Vagina (tissue), 2 donors: ENCODE data around the gene IGSF23.

Source experiments
- POLR2A ChIP-seq, 2 donors: fragments of 450-650 bp; IDR thresholded peaks; one replicate each; pipeline ENCODE4 v1.6.1; 2017; ENCODE audit warnings: antibody characterized with exemption in 2 of 2, mild to moderate bottlenecking in 2 of 2, moderate library complexity in 2 of 2
- POLR2AphosphoS5 ChIP-seq, 2 donors: sonication (generic); formaldehyde crosslinking; IDR thresholded peaks; one replicate each; pipeline ENCODE4 v1.9.0; 2017; ENCODE audit warnings: antibody characterized with exemption in 2 of 2, mild to moderate bottlenecking in 2 of 2, low read depth in 1 of 2; ENCODE audit not compliant: insufficient read depth in 1 of 2
- TF ChIP-seq, protein P1 (sequence below), 3 experiments: fragments of 450-650 bp in 2 of 3; fragments of 200-600 bp in 1 of 3; sonication (generic) in 1 of 3; IDR thresholded peaks; one replicate each; pipeline ENCODE4 v1.5.1; 2017 to 2019; ENCODE audit warnings: antibody characterized with exemption in 3 of 3, mild to moderate bottlenecking in 2 of 3, moderate library complexity in 2 of 3

DNA sequence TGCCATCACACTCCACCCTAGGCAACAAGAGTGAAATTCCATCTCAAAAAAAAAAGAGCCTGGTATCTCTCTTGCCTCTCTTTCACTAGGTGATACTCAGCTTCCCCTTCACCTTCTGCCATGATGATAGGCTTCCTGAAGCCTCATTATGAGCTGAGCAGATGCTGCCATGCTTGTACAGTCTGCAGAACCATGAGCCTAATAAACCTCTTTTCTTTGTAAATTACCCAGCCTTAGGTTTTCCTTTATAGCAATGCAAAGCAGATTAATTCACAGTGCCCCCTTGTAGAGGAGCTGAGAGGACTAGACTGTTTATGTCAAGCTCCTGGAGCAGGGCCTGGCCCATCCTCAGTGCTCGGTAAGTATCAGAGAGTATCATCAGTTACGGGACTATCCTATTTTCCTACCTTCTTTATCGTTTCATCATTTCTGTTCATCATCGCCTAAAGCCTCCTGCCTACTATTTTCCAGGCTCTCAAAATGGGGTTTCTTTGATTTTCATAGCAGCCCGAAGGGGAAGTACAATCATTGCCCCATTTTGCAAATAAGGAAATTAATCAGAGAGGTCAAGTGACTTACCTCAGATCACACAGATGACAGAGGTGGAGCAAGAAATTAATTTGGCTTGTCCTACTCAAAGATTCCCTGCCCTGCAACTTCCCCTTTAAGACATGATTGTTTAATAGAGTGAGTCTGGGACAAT lies 33.5 kb upstream of the IGSF23 start:
- no peak for TF ChIP-seq POLR2AphosphoS5 (IDR thresholded peaks at IDR 0.05; ENCODE audit: insufficient read depth in 1 of 2, low read depth in 1 of 2)
- TF ChIP-seq POLR2A (IDR thresholded peaks at IDR 0.05): no peak
- TF ChIP-seq, protein P1, sequence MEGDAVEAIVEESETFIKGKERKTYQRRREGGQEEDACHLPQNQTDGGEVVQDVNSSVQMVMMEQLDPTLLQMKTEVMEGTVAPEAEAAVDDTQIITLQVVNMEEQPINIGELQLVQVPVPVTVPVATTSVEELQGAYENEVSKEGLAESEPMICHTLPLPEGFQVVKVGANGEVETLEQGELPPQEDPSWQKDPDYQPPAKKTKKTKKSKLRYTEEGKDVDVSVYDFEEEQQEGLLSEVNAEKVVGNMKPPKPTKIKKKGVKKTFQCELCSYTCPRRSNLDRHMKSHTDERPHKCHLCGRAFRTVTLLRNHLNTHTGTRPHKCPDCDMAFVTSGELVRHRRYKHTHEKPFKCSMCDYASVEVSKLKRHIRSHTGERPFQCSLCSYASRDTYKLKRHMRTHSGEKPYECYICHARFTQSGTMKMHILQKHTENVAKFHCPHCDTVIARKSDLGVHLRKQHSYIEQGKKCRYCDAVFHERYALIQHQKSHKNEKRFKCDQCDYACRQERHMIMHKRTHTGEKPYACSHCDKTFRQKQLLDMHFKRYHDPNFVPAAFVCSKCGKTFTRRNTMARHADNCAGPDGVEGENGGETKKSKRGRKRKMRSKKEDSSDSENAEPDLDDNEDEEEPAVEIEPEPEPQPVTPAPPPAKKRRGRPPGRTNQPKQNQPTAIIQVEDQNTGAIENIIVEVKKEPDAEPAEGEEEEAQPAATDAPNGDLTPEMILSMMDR (IDR thresholded peaks at IDR 0.05): no peak
